Upper lobe of left lung (tissue), 4 donors: ENCODE results near the gene FBXL7.

Source experiments
- POLR2A ChIP-seq, 4 donors: fragments of 450-650 bp; IDR thresholded peaks; one replicate each; pipeline ENCODE4 v1.5.1; 2016 to 2017; ENCODE audit warnings: antibody characterized with exemption in 4 of 4, mild to moderate bottlenecking in 2 of 4
- TF ChIP-seq, protein P1 (sequence below), 6 experiments: fragments of 450-650 bp in 4 of 6; fragments of 200-600 bp in 2 of 6; sonication (generic) in 2 of 6; IDR thresholded peaks; one replicate each; pipeline ENCODE4 v1.5.1; 2016 to 2019; ENCODE audit warnings: antibody characterized with exemption in 6 of 6

DNA sequence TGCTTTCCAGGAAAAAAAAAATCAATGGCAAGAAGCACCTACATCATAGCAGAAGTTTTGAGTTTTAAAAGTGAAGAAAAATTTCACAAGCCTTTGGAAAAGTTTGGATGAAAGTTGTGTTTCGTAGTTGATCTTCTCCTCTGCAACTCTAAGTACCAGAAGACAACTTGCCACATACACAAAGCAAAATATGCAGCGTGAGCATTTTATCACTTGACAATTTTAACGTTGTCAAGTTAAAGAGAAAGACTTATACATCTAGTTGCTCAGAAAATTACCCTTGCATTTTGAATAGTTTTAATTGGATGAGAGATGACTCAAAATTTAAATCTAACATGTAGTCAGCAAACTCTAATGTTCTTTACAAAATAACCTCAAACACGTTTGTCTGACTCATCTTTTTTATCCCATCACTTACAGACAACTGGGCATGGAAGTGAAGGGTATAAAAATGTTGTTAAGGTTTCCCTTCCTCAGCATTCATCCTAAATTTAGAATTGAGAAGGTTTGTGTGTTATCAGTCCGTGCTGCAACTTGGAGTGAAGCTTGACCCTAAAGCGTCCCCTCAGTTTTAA is 466.2 kb downstream of the FBXL7 start:
- TF ChIP-seq, protein P1, sequence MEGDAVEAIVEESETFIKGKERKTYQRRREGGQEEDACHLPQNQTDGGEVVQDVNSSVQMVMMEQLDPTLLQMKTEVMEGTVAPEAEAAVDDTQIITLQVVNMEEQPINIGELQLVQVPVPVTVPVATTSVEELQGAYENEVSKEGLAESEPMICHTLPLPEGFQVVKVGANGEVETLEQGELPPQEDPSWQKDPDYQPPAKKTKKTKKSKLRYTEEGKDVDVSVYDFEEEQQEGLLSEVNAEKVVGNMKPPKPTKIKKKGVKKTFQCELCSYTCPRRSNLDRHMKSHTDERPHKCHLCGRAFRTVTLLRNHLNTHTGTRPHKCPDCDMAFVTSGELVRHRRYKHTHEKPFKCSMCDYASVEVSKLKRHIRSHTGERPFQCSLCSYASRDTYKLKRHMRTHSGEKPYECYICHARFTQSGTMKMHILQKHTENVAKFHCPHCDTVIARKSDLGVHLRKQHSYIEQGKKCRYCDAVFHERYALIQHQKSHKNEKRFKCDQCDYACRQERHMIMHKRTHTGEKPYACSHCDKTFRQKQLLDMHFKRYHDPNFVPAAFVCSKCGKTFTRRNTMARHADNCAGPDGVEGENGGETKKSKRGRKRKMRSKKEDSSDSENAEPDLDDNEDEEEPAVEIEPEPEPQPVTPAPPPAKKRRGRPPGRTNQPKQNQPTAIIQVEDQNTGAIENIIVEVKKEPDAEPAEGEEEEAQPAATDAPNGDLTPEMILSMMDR (IDR thresholded peaks at IDR 0.05): no peak
- no peak for TF ChIP-seq POLR2A (IDR thresholded peaks at IDR 0.05)
